Activated CD4-positive, CD25-positive, alpha-beta regulatory T cell treated with anti-CD3 and anti-CD28 coated beads, Interleukin-2, amount 50 U/mL, for 72 hours (primary cell): ENCODE data around the gene VPS11.

ENCODE experiments used
- DNase-seq: peaks from one replicate; pipeline ENCODE4 v3.0.0; 2021

The VPS11 gene

DNA sequence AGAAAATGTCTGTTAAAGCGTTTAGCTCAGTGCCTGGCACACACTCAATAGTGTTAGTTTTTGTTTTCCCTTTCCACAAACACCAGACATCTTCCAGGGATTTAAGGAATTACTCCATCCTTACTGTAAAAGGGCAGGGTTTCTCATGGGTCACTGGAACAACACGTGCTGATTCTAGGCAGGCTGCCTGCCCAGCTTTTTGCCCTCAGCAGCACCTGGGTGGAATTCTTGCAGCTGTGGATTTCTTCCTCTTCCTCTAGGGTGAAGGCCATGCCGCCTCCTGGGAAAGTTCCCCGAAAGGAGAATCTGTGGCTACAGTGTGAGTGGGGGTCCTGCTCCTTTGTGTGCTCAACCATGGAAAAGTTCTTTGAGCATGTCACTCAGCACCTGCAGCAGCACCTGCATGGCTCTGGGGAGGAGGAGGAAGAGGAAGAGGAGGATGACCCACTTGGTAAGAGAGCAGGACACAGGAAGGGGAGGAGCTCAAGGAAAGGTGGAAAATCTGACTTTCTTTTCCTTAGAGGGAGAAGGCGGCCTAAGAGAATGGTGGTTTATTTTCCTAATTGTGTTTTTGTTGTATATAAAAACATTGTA lies 59.2 kb downstream of the VPS11 start:
- no peak for DNase-seq

- no peak for DNase-seq
Observed at GRCh38 chr11:119130662-119131061, 63.0 kb downstream of the VPS11 start.
